ENCODE data around the gene LRP1.

- TF ChIP-seq CTCF (IDR thresholded peaks at IDR 0.05; ENCODE audit: low read depth, low read length) = no peak
- TF ChIP-seq POLR2A (IDR thresholded peaks at IDR 0.05; ENCODE audit: extremely low read depth, insufficient read length) = no peak
- TF ChIP-seq MYC (IDR thresholded peaks at IDR 0.05; ENCODE audit: low read depth, low read length) = peak; percentile 43; the same call in 1 of the 2 replicates
- peak; percentile 47 for TF ChIP-seq MAX (IDR thresholded peaks at IDR 0.05; ENCODE audit: low read depth, low read length)
Observed at GRCh38 chr12:57087010-57087690, 41.1 kb upstream of the LRP1 start.
